Measurements from ENCODE around the gene MBTPS2. TPM values are rescaled to one million over a fixed set of nuclear protein-coding genes. Genes with fewer than 3 reads are reported as not detected.
A peak's percentile ranks its signal among the peaks of the same experiment; 100 is the strongest.

The MBTPS2 gene
- total and polyA plus RNA-seq, 9 of the 15 experiments (the other 6 are each of a cell fraction or from before 2014, with no cell fraction given) = 2.3 to 18.7 (median 4.0) TPM

- peak; percentile 76 for TF ChIP-seq TFE3 (CRISPR knock-in tag; IDR thresholded peaks at IDR 0.05)
- TF ChIP-seq CBFA2T2 (conservative IDR thresholded peaks at IDR 0.05) = peak; percentile 41
These were observed 72.1 kb downstream of the MBTPS2 start (continued) for GRCh38 chrX:21911481-21911880.

GRCh38 chrX:21912220-21912619, 72.8 kb downstream of the MBTPS2 start:
- no peak for FAIRE-seq
- no peaks in the 10 kb centered on the region for H3K9me1 ChIP-seq (ENCODE audit: control insufficient read depth, insufficient read depth, low read length)
- ATAC-seq = no peak
- H3K4me2 ChIP-seq (ENCODE audit: insufficient read depth, low read length) = no peak overlapping the region
- intact Hi-C loops (cut with micrococcal nuclease) = no loop called here
- in situ Hi-C loops (cut with MboI) = no loop called here
- 0% methylated on average over 1 of the region's 1 CpG for WGBS (ENCODE audit: insufficient coverage, low coverage, missing lambda C conversion rate)
- CTCF ChIA-PET (ENCODE audit: low intra/inter-chr PET ratio) = no interaction called here
- no peak overlapping the region for H3K4me3 ChIP-seq
- no peaks in the 10 kb centered on the region for H3K9me3 ChIP-seq (replicated peaks; ENCODE audit: control insufficient read depth, insufficient read depth, low read depth, low read length)
- H3K27ac ChIP-seq (ENCODE audit: extremely low read depth, low read depth, low read length) = no peak overlapping the region
- no peaks in the 10 kb centered on the region for H4K20me1 ChIP-seq (replicated peaks; ENCODE audit: control insufficient read depth, insufficient read depth, low read length)
- no peaks in the 10 kb centered on the region for H3K4me1 ChIP-seq (replicated peaks in 1 of 2; ENCODE audit: control insufficient read depth in 2 of 2, insufficient read depth in 2 of 2, low read length in 2 of 2)
- H3K27me3 ChIP-seq (ENCODE audit: control insufficient read depth in 2 of 2, insufficient read depth in 2 of 2, low read length in 2 of 2) = no peaks in the 10 kb centered on the region
- H2AFZ ChIP-seq (ENCODE audit: low read depth, low read length) = no peak overlapping the region
- H3K9ac ChIP-seq (ENCODE audit: insufficient read depth in 1 of 2, low read depth in 2 of 2, low read length in 2 of 2) = no peak overlapping the region
- no peaks in the 10 kb centered on the region for H3K36me3 ChIP-seq (ENCODE audit: control insufficient read depth, insufficient read depth, low read length)
- TF ChIP-seq RHOXF2B (CRISPR knock-in tag; conservative IDR thresholded peaks at IDR 0.05) = no peak
- TF ChIP-seq LARP7 (IDR thresholded peaks at IDR 0.05) = no peak
- no peak for TF ChIP-seq SMARCA5 (IDR thresholded peaks at IDR 0.05)
- TF ChIP-seq ZZZ3 (IDR thresholded peaks at IDR 0.05) = no peak
- TF ChIP-seq ZSCAN32 (CRISPR knock-in tag; IDR thresholded peaks at IDR 0.05) = no peak
- POLR2A ChIA-PET = no interaction called here
- H3K79me2 ChIP-seq (ENCODE audit: control insufficient read depth, insufficient read depth, low read length) = no peaks in the 10 kb centered on the region
- no TSS peak for BruUV-seq (replicated peaks)
- no peak for DNase-seq (ENCODE audit: extremely low read depth in 1 of 4, low spot score in 3 of 4)

All from K562 (cell line).